Left colon (tissue), 2 donors: ENCODE data around the gene KRTCAP2. TPM values are rescaled to one million over a fixed set of nuclear protein-coding genes. Genes with fewer than 3 reads are reported as not detected.
"Not testable (repeated sequence)": the region's sequence is repeated elsewhere in the genome, so short reads cannot be mapped to it uniquely, and the experiment has no call there.

ENCODE experiments used
- ATAC-seq: fragments of 200-7000 bp; cut with Tn5 transposase; one replicate; pipeline ENCODE4 v1.9.1; 2020; ENCODE audit warnings: mild to moderate bottlenecking, moderate library complexity
- DNase-seq, 2 donors: peaks; one replicate each; pipeline ENCODE4 v3.0.0-alpha.2; 2020
- intact Hi-C, 2 donors: fragments of 100-400 bp; cut with DNase I in 1 of 2; cut with micrococcal nuclease in 1 of 2; formaldehyde crosslinking; loops; one replicate each; pipeline versions ENCODE4 v1.11.2 to v1.14.0; 2022; cut with DNase I, micrococcal nuclease
- total RNA-seq, 2 donors: library from RNA; stranded (reverse); fragmentation: NEBNext Ultra II Directional; extraction: Animal tissue kit (Norgen Biotek cat#: 25700); gene quantifications; one replicate each; pipeline ENCODE4 v1.2.1, GENCODE V29; 2021
- donor health status: DM: no; HTN: no; CAD: no.
- donor health status: DM: yes; HTN: yes; CAD: no.

KRTCAP2 gene
- total RNA-seq, 2 donors from 2014 or later: 143 to 164 TPM

DNA sequence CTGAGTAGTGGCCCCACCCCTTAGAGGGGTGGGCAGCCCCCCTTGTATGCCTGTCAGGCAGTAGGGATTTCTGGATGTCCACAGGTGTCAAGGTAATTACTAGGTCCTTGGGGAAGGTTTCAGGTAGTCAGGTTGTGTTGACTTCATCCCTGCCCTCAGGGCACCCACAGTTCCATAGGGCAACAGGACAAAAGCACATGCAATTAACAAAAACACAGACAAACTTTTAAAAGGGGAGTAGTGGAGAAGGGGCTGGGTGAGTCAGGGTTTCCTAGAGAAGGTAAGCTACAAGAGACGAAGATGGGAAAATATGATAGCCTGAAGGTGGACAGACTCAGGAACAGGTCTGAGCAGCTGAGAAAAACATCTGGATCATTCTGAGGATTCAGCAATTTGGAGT, 14.1 kb downstream of the KRTCAP2 start:
- intact Hi-C loops: no loop called here
- DNase-seq (no peak), ATAC-seq (no peak)

- intact Hi-C loops, ATAC-seq, DNase-seq: not testable (repeated sequence)
Measured at GRCh38 chr1:155155996-155156643, 17.0 kb downstream of the KRTCAP2 start.

DNA sequence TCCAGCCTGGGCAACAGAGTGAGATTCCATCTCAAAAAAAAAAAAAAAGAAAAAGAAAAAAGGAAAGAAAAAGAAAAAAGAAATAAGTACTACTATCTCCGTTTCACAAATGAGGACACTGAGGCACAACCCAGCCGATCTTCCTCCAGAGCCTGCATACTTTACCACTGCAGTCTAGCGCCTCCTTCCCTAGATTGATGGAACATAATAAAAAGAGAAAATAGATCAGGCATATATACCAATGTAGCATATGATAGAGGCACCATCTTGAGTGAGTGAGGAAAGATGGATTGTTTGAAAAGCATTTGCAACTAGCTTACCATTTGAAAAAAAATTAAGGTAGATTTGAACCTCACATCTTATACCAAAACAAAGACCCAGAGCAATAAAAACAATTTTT, 27.6 kb downstream of the KRTCAP2 start:
- intact Hi-C loops: no loop called here
- DNase-seq (no peak), ATAC-seq (no peak)

GRCh38 chr1:155141749-155142148, 31.4 kb downstream of the KRTCAP2 start:
- intact Hi-C loops: no loop called here
- ATAC-seq (no peak), DNase-seq (no peak)

- intact Hi-C loops: no loop called here
- no peak for DNase-seq
- no peak for ATAC-seq
Measured at GRCh38 chr1:155140630-155140953, 32.5 kb downstream of the KRTCAP2 start.

GRCh38 chr1:155139895-155140629, 33.0 kb downstream of the KRTCAP2 start, which contains the start of gene DPM3:
Gene DPM3, minus strand, starts transcription at chr1:155140531. Its CDS starts 291 bp downstream, at chr1:155140240.
- peak; percentile 93 to 94 for DNase-seq
- ATAC-seq: peak; percentile 58
- intact Hi-C loops: no loop called here

- intact Hi-C loops: no loop called here
- ATAC-seq (no peak), DNase-seq (no peak)
Measured at GRCh38 chr1:155137154-155137949, 35.8 kb downstream of the KRTCAP2 start.

DNA sequence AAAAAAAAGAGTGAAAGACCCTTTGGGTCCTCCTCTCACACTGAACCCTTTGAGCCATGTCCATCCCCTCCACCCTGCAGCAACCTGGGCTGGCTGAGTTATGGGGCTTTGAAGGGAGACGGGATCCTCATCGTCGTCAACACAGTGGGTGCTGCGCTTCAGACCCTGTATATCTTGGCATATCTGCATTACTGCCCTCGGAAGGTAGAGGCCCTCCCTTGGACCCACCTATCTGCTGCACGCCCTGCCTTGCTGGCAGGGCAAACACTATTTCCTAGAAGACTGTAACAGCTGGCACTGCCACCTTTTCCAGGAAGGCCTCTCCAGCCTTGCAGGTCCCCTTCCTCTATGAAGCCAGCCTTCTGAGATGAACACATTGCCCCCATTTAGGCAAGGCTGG, 36.4 kb downstream of the KRTCAP2 start:
- DNase-seq (peak; percentile 53 to 75), ATAC-seq (peak; percentile 29)

DNA sequence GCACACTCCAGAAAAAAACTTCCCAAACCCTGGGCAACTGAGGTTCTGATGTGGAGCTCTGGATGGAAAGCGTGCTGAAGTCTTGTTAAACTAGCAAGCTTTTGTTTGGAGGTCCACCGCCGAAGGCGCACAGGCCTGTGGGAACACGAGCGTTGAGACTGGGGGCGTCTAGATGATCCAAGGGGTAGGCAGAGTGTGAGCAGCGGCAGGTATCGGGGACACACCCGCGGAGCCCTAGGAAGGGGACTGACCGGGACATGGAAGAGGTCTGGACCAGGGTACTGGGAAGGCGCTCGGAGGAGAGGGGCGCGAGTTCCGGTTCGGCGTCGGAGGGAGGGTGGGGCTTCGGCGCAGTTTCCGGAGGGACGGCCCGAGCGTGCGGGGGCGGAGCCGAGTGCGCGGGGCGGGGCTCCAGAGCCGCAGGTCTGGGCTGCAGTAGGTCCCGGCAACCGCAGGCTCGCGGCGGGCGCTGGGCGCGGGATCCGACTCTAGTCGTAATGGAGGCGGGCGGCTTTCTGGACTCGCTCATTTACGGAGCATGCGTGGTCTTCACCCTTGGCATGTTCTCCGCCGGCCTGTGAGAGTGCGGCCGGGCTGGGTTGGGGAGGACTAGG, 37.6 kb downstream of the KRTCAP2 start, which contains the start of gene SLC50A1:
SLC50A1 (plus strand) TSS at position 438 of the 614 bp plus-strand sequence; CDS start at position 498, 60 bp downstream.
- DNase-seq (peak; percentile 94 to 97), ATAC-seq (peak; percentile 79)
- intact Hi-C loops: no loop called here

More for the DNA sequence above, 36.4 kb downstream of the KRTCAP2 start:
- intact Hi-C loops: no loop called here

GRCh38 chr1:155134880-155135414, 38.2 kb downstream of the KRTCAP2 start:
- peak; percentile 67 for ATAC-seq
- intact Hi-C loops: no loop called here
- peak; percentile 89 to 96 for DNase-seq

GRCh38 chr1:155134322-155134721, 38.8 kb downstream of the KRTCAP2 start:
- DNase-seq (no peak), ATAC-seq (no peak)
- intact Hi-C loops: no loop called here

- intact Hi-C loops: no loop called here
- ATAC-seq (no peak), DNase-seq (no peak)
Measured at GRCh38 chr1:155133799-155134281, 39.3 kb downstream of the KRTCAP2 start.

- ATAC-seq: no peak
- DNase-seq: no peak
- intact Hi-C loops: no loop called here
Measured at GRCh38 chr1:155131856-155132255, 41.2 kb downstream of the KRTCAP2 start.

GRCh38 chr1:155131285-155131684, 41.8 kb downstream of the KRTCAP2 start:
- DNase-seq (no peak), ATAC-seq (no peak)

DNA sequence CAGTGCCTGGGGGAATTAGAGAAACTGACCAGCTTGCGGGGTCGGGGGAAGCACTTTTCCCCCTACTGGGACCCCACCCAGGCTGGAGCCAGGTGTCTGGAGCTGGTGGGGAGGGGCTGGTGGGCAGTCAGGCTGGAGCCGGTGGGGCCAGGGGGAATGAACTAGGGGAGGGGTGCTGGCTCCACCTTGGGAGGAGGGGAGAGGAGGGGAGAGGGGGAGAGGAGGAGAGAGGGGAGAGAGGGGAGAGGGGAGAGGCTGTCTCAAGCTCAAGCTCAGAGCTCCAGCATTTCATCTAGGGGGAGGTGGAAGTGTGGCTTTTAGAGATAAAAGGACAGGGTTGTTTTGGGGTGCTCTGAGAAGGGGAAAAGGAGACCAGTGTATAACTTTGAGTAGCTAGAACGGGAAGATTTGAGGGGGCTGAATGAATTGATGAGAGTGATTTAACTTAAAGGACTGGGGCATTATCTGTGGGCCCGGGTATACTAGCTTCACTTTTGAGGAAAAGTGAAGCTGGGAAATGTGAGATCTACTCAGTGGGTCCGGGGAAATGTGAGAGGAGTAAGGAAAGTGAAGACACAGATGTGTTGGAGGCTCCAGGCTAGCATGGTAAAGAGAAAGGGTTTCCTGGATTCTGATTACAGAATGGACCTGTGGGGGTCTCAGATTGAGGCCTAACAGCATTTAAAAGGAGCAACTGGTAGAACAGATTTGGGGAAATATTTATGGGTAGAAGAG, 42.7 kb downstream of the KRTCAP2 start:
- intact Hi-C loops: no loop called here
- no peak for DNase-seq
- ATAC-seq: no peak

More at GRCh38 chr1:155131285-155131684, 41.8 kb downstream of the KRTCAP2 start:
- intact Hi-C loops: no loop called here

- intact Hi-C loops: no loop called here
- DNase-seq (peak; percentile 81 to 85), ATAC-seq (peak; percentile 52)
Measured at GRCh38 chr1:155128755-155129473, 44.2 kb downstream of the KRTCAP2 start.

DNA sequence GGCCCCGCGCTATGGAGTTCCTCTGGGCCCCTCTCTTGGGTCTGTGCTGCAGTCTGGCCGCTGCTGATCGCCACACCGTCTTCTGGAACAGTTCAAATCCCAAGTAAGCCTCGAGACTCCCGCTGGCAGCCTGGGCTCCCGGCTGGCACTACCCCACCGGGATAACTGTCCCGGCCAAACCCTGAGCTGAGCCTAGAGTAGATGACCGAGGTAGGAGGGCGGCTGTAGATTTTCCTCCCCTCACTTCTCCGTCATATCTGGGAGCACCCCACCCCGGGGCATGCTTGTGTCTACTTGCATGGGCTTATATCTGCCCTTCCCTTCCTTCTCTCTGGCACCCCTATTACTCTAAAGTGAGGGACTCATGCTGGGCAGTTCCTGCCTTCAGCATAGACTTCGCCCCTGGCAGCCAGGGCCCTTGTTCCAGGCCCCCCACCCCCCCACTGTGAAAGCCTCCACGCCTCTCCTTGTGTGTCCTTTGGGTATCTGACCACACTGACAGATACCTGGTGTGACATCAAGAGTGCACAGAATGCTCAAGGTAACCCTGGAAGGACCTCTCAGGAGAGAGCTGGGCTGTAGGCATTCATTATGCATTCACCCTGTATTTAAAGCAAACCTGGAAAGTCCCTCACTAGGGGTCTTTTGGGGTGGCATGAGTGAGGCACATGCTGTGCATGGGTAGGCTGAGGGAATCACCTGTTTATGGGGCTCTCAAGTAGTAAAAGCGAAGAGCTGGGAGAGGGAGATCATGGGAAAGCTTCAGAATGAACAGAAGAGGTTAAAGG, 44.9 kb downstream of the KRTCAP2 start:
- no peak for ATAC-seq
- intact Hi-C loops: no loop called here
- no peak for DNase-seq
